K562 (cell line): ENCODE data around the gene PLEKHH2. TPM values are rescaled to one million over a fixed set of nuclear protein-coding genes. Genes with fewer than 3 reads are reported as not detected.

ENCODE experiments used
- ATAC-seq: fragments of 200-7000 bp; cut with Tn5 transposase; 3 replicates; pipeline ENCODE4 v1.9.1; 2020; ENCODE audit warnings: moderate library complexity
- BruUV-seq: library from RNA; stranded (reverse); fragments of 400-500 nt; replicated peaks from 2 replicates; lab custom pipeline; 2021; lab: Mats Ljungman, UMichigan
- CTCF ChIA-PET: fragments of 300-600 bp; formaldehyde crosslinking; extraction: SDS; loops from one replicate; lab custom pipeline; 2021; ENCODE audit warnings: low intra/inter-chr PET ratio; lab: Yijun Ruan, JAX
- POLR2A ChIA-PET: fragments of 300-600, 350-650 bp; sonication (Branson Sonifier 250); formaldehyde crosslinking; extraction: SDS; loops from one replicate; lab custom pipeline; 2021; ENCODE audit warnings: antibody characterized with exemption, inconsistent platforms; lab: Yijun Ruan, JAX
- DNase-seq, 4 experiments: peaks; one replicate each; pipeline versions ENCODE4 v3.0.0 to v3.0.0-alpha.2; 2011 to 2018; ENCODE audit warnings: low spot score in 3 of 4, mixed read lengths in 3 of 4; ENCODE audit errors: extremely low read depth in 1 of 4
- FAIRE-seq: peaks from 2 replicates; lab custom pipeline; 2011; peaks lifted over from hg19 to GRCh38; lab: Jason Lieb, UNC
- H2AFZ ChIP-seq: 2 replicates; pipeline ENCODE4 v1.6.0; 2011; ENCODE audit warnings: low read depth, low read length, control low read depth, inconsistent platforms
- H3K27ac ChIP-seq: fragments of 200-600 bp; 3 replicates; pipeline ENCODE4 v1.8.0; 2011; ENCODE audit warnings: low read depth, mild to moderate bottlenecking, control low read depth, inconsistent platforms, low read length, moderate library complexity, mixed read lengths; ENCODE audit errors: extremely low read depth
- H3K27me3 ChIP-seq, 2 experiments: fragments of 300-600 bp in 1 of 2; 2 replicates in 1 of 2; 3 replicates in 1 of 2; pipeline versions ENCODE4 v1.6.0 to v1.8.0; 2011; ENCODE audit warnings: inconsistent platforms in 2 of 2, low read length in 2 of 2, mild to moderate bottlenecking in 1 of 2, mixed read lengths in 1 of 2, moderate library complexity in 1 of 2; ENCODE audit not compliant: control insufficient read depth in 2 of 2, insufficient read depth in 2 of 2
- H3K36me3 ChIP-seq: fragments of 300-600 bp; 3 replicates; pipeline ENCODE4 v1.8.0; 2011; ENCODE audit warnings: mild to moderate bottlenecking, low read length, inconsistent platforms; ENCODE audit not compliant: control insufficient read depth, insufficient read depth
- H3K4me1 ChIP-seq, 2 experiments: fragments of 200-600 bp in 1 of 2; replicated peaks in 1 of 2; 2 replicates in 1 of 2; 3 replicates in 1 of 2; pipeline versions ENCODE4 v1.5.1 to v1.8.0; 2011; ENCODE audit warnings: inconsistent platforms in 2 of 2, low read length in 2 of 2, mild to moderate bottlenecking in 1 of 2, mixed read lengths in 1 of 2, moderate library complexity in 1 of 2; ENCODE audit not compliant: control insufficient read depth in 2 of 2, insufficient read depth in 2 of 2
- H3K4me2 ChIP-seq: 2 replicates; pipeline ENCODE4 v1.6.1; 2011; ENCODE audit warnings: low read length, control low read depth, inconsistent platforms, mixed read lengths; ENCODE audit not compliant: insufficient read depth
- H3K4me3 ChIP-seq: fragments of 200-600 bp; sonication (generic), shearing (Covaris generic); 2 replicates; pipeline ENCODE4 v1.5.1; 2016; ENCODE audit warnings: control low read depth, inconsistent platforms
- H3K79me2 ChIP-seq: fragments of 200-600 bp; 3 replicates; pipeline ENCODE4 v1.8.0; 2011; ENCODE audit warnings: low read length, inconsistent platforms; ENCODE audit not compliant: control insufficient read depth, insufficient read depth
- H3K9ac ChIP-seq, 2 experiments: 2 replicates each; pipeline versions ENCODE4 v1.6.0 to v1.6.1; 2011; ENCODE audit warnings: low read depth in 2 of 2, low read length in 2 of 2, control low read depth in 1 of 2, inconsistent platforms in 1 of 2, mild to moderate bottlenecking in 1 of 2, mixed read lengths in 1 of 2; ENCODE audit not compliant: insufficient read depth in 1 of 2
- H3K9me1 ChIP-seq: one replicate; pipeline ENCODE4 v1.6.0; 2011; ENCODE audit warnings: inconsistent platforms, mild to moderate bottlenecking, low read length, moderate library complexity; ENCODE audit not compliant: control insufficient read depth, insufficient read depth
- H3K9me3 ChIP-seq: replicated peaks from 2 replicates; pipeline ENCODE4 v1.5.1; 2011; ENCODE audit warnings: low read depth, low read length, inconsistent platforms; ENCODE audit not compliant: control insufficient read depth, insufficient read depth
- H4K20me1 ChIP-seq: replicated peaks from 2 replicates; pipeline ENCODE4 v1.6.1; 2011; ENCODE audit warnings: low read length, inconsistent platforms, mixed read lengths; ENCODE audit not compliant: control insufficient read depth, insufficient read depth
- ESRRA ChIP-seq: fragments of 450-650 bp; IDR thresholded peaks from 2 replicates; pipeline ENCODE4 v1.6.1; 2014; ENCODE audit warnings: low read depth, mild to moderate bottlenecking, moderate library complexity, borderline replicate concordance
- NCOA6 ChIP-seq: fragments of 450-650 bp; IDR thresholded peaks from 2 replicates; pipeline ENCODE4 v1.6.1; 2017; ENCODE audit warnings: mild to moderate bottlenecking
- NCOR1 ChIP-seq: fragments of 450-650 bp; IDR thresholded peaks from 2 replicates; pipeline ENCODE4 v1.6.1; 2016; ENCODE audit warnings: mild to moderate bottlenecking, moderate library complexity
- NFXL1 ChIP-seq: fragments of 450-650 bp; formaldehyde crosslinking; IDR thresholded peaks from 2 replicates; pipeline ENCODE4 v1.4.0; 2021; ENCODE audit warnings: mild to moderate bottlenecking
- PRPF4 ChIP-seq: fragments of 200-400 bp; formaldehyde crosslinking; IDR thresholded peaks from one replicate; pipeline ENCODE4 v1.6.1; 2017; ENCODE audit warnings: low read length, low read depth, mild to moderate bottlenecking; ENCODE audit not compliant: insufficient read depth, poor library complexity, severe bottlenecking
- RNF2 ChIP-seq: sonication (generic); IDR thresholded peaks from 2 replicates; pipeline ENCODE4 v1.6.1; 2016
- SIN3B ChIP-seq: fragments of 450-650 bp; IDR thresholded peaks from 2 replicates; pipeline ENCODE4 v1.6.1; 2017; ENCODE audit warnings: low read depth, mild to moderate bottlenecking, moderate library complexity
- SNIP1 ChIP-seq: fragments of 450-650 bp; IDR thresholded peaks from 2 replicates; pipeline ENCODE4 v1.7.1; 2017; ENCODE audit warnings: low read depth, mild to moderate bottlenecking
- ZBTB8A ChIP-seq: fragments of 450-650 bp; IDR thresholded peaks from 2 replicates; pipeline ENCODE4 v1.6.1; 2018; ENCODE audit warnings: mild to moderate bottlenecking, moderate library complexity; ENCODE audit not compliant: partially characterized antibody
- ZNF133 ChIP-seq: fragments of 250-450 bp; sonication (Bioruptor Pico); IDR thresholded peaks from 2 replicates; pipeline ENCODE4 v1.4.0; 2020; ENCODE audit warnings: mild to moderate bottlenecking
- ZNF507 ChIP-seq: conservative IDR thresholded peaks from 2 replicates; pipeline ENCODE4 v1.6.1; 2017; ENCODE audit warnings: missing genetic modification characterization, missing compliant biosample characterization
- ZNF785 ChIP-seq: fragments of 250-450 bp; sonication (Bioruptor Pico); IDR thresholded peaks from 2 replicates; pipeline ENCODE4 v1.4.0; 2020; ENCODE audit warnings: mild to moderate bottlenecking
- WGBS: fragments of 100-300 bp; shearing (Covaris generic); methylation state at CpG from one replicate; pipeline ENCODE4 v1.1.6; 2016; ENCODE audit warnings: low coverage, mixed read lengths; ENCODE audit not compliant: insufficient coverage; ENCODE audit errors: missing lambda C conversion rate; 5-methylcytosine and 5-hydroxymethylcytosine counted together
- in situ Hi-C: fragments of 300-500 bp; cut with MboI; formaldehyde crosslinking; loops from 4 replicates; pipeline ENCODE4 v1.15.0; 2018; ENCODE audit warnings: inconsistent platforms, mixed read lengths
- intact Hi-C: fragments of 100-400 bp; cut with micrococcal nuclease; formaldehyde crosslinking; loops from 2 replicates; pipeline ENCODE4 v1.14.2; 2022
- polyA plus RNA-seq, 8 experiments: library from polyadenylated mRNA; depleted of rRNA in 4 of 8; stranded (reverse) in 5 of 8; unstranded in 3 of 8; fragments of >200 nt; fragmentation: Nextera tagmentation in 2 of 8; fragmentation: Illumina TruSeq in 1 of 8; extraction: Ambion mirVana in 2 of 8; extraction: Trizol in 1 of 8; gene quantifications; 2 replicates each; pipeline versions ENCODE4 v1.2.1 to v1.2.3, GENCODE V29; 2011 to 2014; ENCODE audit warnings: inconsistent platforms in 1 of 8, missing spikeins in 1 of 8
- total RNA-seq, 7 experiments: library from RNA; depleted of rRNA in 6 of 7; stranded (reverse); fragments of >200 nt in 6 of 7; fragmentation: Illumina TruSeq in 2 of 7; extraction: Trizol in 2 of 7; gene quantifications; 2 replicates each; pipeline versions ENCODE4 v1.2.1 to v1.2.3, GENCODE V29; 2011 to 2021; ENCODE audit warnings: low replicate concordance in 1 of 7
- TF ChIP-seq, protein P1 (sequence below): fragments of 250-450 bp; sonication (Bioruptor Pico); IDR thresholded peaks from 2 replicates; pipeline ENCODE4 v1.5.1; 2021; ENCODE audit warnings: mild to moderate bottlenecking
- TF ChIP-seq, protein P2 (sequence below): fragments of 250-450 bp; sonication (Bioruptor Pico); IDR thresholded peaks from 2 replicates; pipeline ENCODE4 v1.4.0; 2020
- TF ChIP-seq, protein P3 (sequence below): fragments of 450-650 bp; formaldehyde crosslinking; IDR thresholded peaks from 2 replicates; pipeline ENCODE4 v1.4.0; 2020; ENCODE audit warnings: mild to moderate bottlenecking

The PLEKHH2 gene
- total and polyA plus RNA-seq, 9 of the 15 experiments (the other 6 are each of a cell fraction or from before 2014, with no cell fraction given), result 0.77 to 13.5 (median 2.7) TPM

DNA sequence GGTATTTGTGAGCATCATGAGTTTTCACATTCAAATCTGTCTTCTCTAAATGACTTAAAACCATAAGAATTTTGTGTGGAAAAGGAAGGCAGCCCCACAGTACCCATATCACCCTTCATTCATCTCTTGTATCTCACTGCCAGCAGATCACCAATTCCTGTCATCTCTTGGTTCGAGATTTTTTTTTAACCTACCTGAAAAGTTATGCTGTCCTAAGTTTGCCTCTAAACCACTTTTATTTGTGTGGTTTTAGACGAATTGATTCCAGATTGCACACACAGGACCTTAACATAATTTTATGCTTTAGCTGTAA is 169.6 kb downstream of the PLEKHH2 start:
- POLR2A ChIA-PET, result no interaction called here
- H3K4me3 ChIP-seq, result no peak overlapping the region
- in situ Hi-C loops, result no loop called here
- no peaks in the 10 kb centered on the region; a peak in 1 of 5 replicates for H3K4me1 ChIP-seq
- no peak for FAIRE-seq
- no peak for DNase-seq
- H2AFZ ChIP-seq, result no peak overlapping the region
- intact Hi-C loops, result no loop called here
- no TSS peak for BruUV-seq
- no peak overlapping the region for H3K27ac ChIP-seq
- no peaks in the 10 kb centered on the region for H4K20me1 ChIP-seq
- no peak for ATAC-seq
- H3K27me3 ChIP-seq, result no peaks in the 10 kb centered on the region
- no peaks in the 10 kb centered on the region for H3K9me3 ChIP-seq
- WGBS, result 26% methylated on average over 2 of the region's 2 CpGs
- no peaks in the 10 kb centered on the region for H3K36me3 ChIP-seq
- CTCF ChIA-PET, result no interaction called here
- no peak overlapping the region for H3K9ac ChIP-seq
- H3K9me1 ChIP-seq, result no peaks in the 10 kb centered on the region
- TF ChIP-seq NCOA6 (no peak), ZBTB8A (no peak), ESRRA (no peak), ZNF133 (no peak), PRPF4 (no peak), ZNF507 (tag) (no peak), SIN3B (no peak), ZNF785 (CRISPR knock-in tag) (no peak), RNF2 (no peak), NCOR1 (no peak), SNIP1 (no peak), NFXL1 (CRISPR knock-in tag) (no peak)
- TF ChIP-seq, protein P1, sequence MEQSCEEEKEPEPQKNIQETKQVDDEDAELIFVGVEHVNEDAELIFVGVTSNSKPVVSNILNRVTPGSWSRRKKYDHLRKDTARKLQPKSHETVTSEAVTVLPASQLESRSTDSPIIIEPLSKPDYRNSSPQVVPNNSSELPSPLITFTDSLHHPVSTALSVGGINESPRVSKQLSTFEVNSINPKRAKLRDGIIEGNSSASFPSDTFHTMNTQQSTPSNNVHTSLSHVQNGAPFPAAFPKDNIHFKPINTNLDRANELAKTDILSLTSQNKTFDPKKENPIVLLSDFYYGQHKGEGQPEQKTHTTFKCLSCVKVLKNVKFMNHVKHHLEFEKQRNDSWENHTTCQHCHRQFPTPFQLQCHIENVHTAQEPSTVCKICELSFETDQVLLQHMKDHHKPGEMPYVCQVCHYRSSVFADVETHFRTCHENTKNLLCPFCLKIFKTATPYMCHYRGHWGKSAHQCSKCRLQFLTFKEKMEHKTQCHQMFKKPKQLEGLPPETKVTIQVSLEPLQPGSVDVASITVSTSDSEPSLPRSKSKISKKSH (CRISPR knock-in tag), result no peak
- TF ChIP-seq, protein P2, sequence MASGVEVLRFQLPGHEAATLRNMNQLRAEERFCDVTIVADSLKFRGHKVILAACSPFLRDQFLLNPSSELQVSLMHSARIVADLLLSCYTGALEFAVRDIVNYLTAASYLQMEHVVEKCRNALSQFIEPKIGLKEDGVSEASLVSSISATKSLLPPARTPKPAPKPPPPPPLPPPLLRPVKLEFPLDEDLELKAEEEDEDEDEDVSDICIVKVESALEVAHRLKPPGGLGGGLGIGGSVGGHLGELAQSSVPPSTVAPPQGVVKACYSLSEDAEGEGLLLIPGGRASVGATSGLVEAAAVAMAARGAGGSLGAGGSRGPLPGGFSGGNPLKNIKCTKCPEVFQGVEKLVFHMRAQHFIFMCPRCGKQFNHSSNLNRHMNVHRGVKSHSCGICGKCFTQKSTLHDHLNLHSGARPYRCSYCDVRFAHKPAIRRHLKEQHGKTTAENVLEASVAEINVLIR (CRISPR knock-in tag), result no peak
- TF ChIP-seq, protein P3, sequence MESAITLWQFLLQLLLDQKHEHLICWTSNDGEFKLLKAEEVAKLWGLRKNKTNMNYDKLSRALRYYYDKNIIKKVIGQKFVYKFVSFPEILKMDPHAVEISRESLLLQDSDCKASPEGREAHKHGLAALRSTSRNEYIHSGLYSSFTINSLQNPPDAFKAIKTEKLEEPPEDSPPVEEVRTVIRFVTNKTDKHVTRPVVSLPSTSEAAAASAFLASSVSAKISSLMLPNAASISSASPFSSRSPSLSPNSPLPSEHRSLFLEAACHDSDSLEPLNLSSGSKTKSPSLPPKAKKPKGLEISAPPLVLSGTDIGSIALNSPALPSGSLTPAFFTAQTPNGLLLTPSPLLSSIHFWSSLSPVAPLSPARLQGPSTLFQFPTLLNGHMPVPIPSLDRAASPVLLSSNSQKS (CRISPR knock-in tag), result no peak
- no peak overlapping the region for H3K4me2 ChIP-seq
- H3K79me2 ChIP-seq, result no peaks in the 10 kb centered on the region
